K562 (cell line): ENCODE measurements around the gene BCL2L12. TPM values are rescaled to one million over a fixed set of nuclear protein-coding genes. Genes with fewer than 3 reads are reported as not detected.

ENCODE experiments used
- ATAC-seq: fragments of 200-7000 bp; cut with Tn5 transposase; 3 replicates; pipeline ENCODE4 v1.9.1; 2020; ENCODE audit warnings: moderate library complexity
- BruUV-seq: library from RNA; stranded (reverse); fragments of 400-500 nt; replicated peaks from 2 replicates; lab custom pipeline; 2021; lab: Mats Ljungman, UMichigan
- CTCF ChIA-PET: fragments of 300-600 bp; formaldehyde crosslinking; extraction: SDS; loops from one replicate; lab custom pipeline; 2021; ENCODE audit warnings: low intra/inter-chr PET ratio; lab: Yijun Ruan, JAX
- POLR2A ChIA-PET: fragments of 300-600, 350-650 bp; sonication (Branson Sonifier 250); formaldehyde crosslinking; extraction: SDS; loops from one replicate; lab custom pipeline; 2021; ENCODE audit warnings: antibody characterized with exemption, inconsistent platforms; lab: Yijun Ruan, JAX
- DNase-seq, 4 experiments: peaks; one replicate each; pipeline versions ENCODE4 v3.0.0 to v3.0.0-alpha.2; 2011 to 2018; ENCODE audit warnings: low spot score in 3 of 4, mixed read lengths in 3 of 4; ENCODE audit errors: extremely low read depth in 1 of 4
- FAIRE-seq: peaks from 2 replicates; lab custom pipeline; 2011; peaks lifted over from hg19 to GRCh38; lab: Jason Lieb, UNC
- H2AFZ ChIP-seq: 2 replicates; pipeline ENCODE4 v1.6.0; 2011; ENCODE audit warnings: low read depth, low read length, control low read depth, inconsistent platforms
- H3K27ac ChIP-seq: fragments of 200-600 bp; 3 replicates; pipeline ENCODE4 v1.8.0; 2011; ENCODE audit warnings: low read depth, mild to moderate bottlenecking, control low read depth, inconsistent platforms, low read length, moderate library complexity, mixed read lengths; ENCODE audit errors: extremely low read depth
- H3K27me3 ChIP-seq, 2 experiments: fragments of 300-600 bp in 1 of 2; 2 replicates in 1 of 2; 3 replicates in 1 of 2; pipeline versions ENCODE4 v1.6.0 to v1.8.0; 2011; ENCODE audit warnings: inconsistent platforms in 2 of 2, low read length in 2 of 2, mild to moderate bottlenecking in 1 of 2, mixed read lengths in 1 of 2, moderate library complexity in 1 of 2; ENCODE audit not compliant: control insufficient read depth in 2 of 2, insufficient read depth in 2 of 2
- H3K36me3 ChIP-seq: fragments of 300-600 bp; 3 replicates; pipeline ENCODE4 v1.8.0; 2011; ENCODE audit warnings: mild to moderate bottlenecking, low read length, inconsistent platforms; ENCODE audit not compliant: control insufficient read depth, insufficient read depth
- H3K4me1 ChIP-seq, 2 experiments: fragments of 200-600 bp in 1 of 2; replicated peaks in 1 of 2; 2 replicates in 1 of 2; 3 replicates in 1 of 2; pipeline versions ENCODE4 v1.5.1 to v1.8.0; 2011; ENCODE audit warnings: inconsistent platforms in 2 of 2, low read length in 2 of 2, mild to moderate bottlenecking in 1 of 2, mixed read lengths in 1 of 2, moderate library complexity in 1 of 2; ENCODE audit not compliant: control insufficient read depth in 2 of 2, insufficient read depth in 2 of 2
- H3K4me2 ChIP-seq: 2 replicates; pipeline ENCODE4 v1.6.1; 2011; ENCODE audit warnings: low read length, control low read depth, inconsistent platforms, mixed read lengths; ENCODE audit not compliant: insufficient read depth
- H3K4me3 ChIP-seq: fragments of 200-600 bp; sonication (generic), shearing (Covaris generic); 2 replicates; pipeline ENCODE4 v1.5.1; 2016; ENCODE audit warnings: control low read depth, inconsistent platforms
- H3K79me2 ChIP-seq: fragments of 200-600 bp; 3 replicates; pipeline ENCODE4 v1.8.0; 2011; ENCODE audit warnings: low read length, inconsistent platforms; ENCODE audit not compliant: control insufficient read depth, insufficient read depth
- H3K9ac ChIP-seq, 2 experiments: 2 replicates each; pipeline versions ENCODE4 v1.6.0 to v1.6.1; 2011; ENCODE audit warnings: low read depth in 2 of 2, low read length in 2 of 2, control low read depth in 1 of 2, inconsistent platforms in 1 of 2, mild to moderate bottlenecking in 1 of 2, mixed read lengths in 1 of 2; ENCODE audit not compliant: insufficient read depth in 1 of 2
- H3K9me1 ChIP-seq: one replicate; pipeline ENCODE4 v1.6.0; 2011; ENCODE audit warnings: inconsistent platforms, mild to moderate bottlenecking, low read length, moderate library complexity; ENCODE audit not compliant: control insufficient read depth, insufficient read depth
- H3K9me3 ChIP-seq: replicated peaks from 2 replicates; pipeline ENCODE4 v1.5.1; 2011; ENCODE audit warnings: low read depth, low read length, inconsistent platforms; ENCODE audit not compliant: control insufficient read depth, insufficient read depth
- H4K20me1 ChIP-seq: replicated peaks from 2 replicates; pipeline ENCODE4 v1.6.1; 2011; ENCODE audit warnings: low read length, inconsistent platforms, mixed read lengths; ENCODE audit not compliant: control insufficient read depth, insufficient read depth
- EGR1 ChIP-seq: fragments of 450-650 bp; conservative IDR thresholded peaks from 2 replicates; pipeline ENCODE4 v1.6.1; 2017; ENCODE audit warnings: mild to moderate bottlenecking
- FOXK1 ChIP-seq: sonication (generic); formaldehyde crosslinking; IDR thresholded peaks from 2 replicates; pipeline ENCODE4 v1.8.0; 2022; ENCODE audit warnings: missing genetic modification reagents, mild to moderate bottlenecking, borderline replicate concordance
- KDM2B ChIP-seq: fragments of 250-450 bp; sonication (Bioruptor Pico); IDR thresholded peaks from 2 replicates; pipeline ENCODE4 v1.8.0; 2021; ENCODE audit warnings: mild to moderate bottlenecking, moderate library complexity
- RB1 ChIP-seq: fragments of 450-650 bp; IDR thresholded peaks from 2 replicates; pipeline ENCODE4 v1.6.1; 2017; ENCODE audit warnings: low read depth, mild to moderate bottlenecking
- ZNF12 ChIP-seq: sonication (generic); formaldehyde crosslinking; IDR thresholded peaks from 2 replicates; pipeline ENCODE4 v1.4.0; 2020; ENCODE audit warnings: mild to moderate bottlenecking, missing genetic modification reagents
- WGBS: fragments of 100-300 bp; shearing (Covaris generic); methylation state at CpG from one replicate; pipeline ENCODE4 v1.1.6; 2016; ENCODE audit warnings: low coverage, mixed read lengths; ENCODE audit not compliant: insufficient coverage; ENCODE audit errors: missing lambda C conversion rate; 5-methylcytosine and 5-hydroxymethylcytosine counted together
- in situ Hi-C: fragments of 300-500 bp; cut with MboI; formaldehyde crosslinking; loops from 4 replicates; pipeline ENCODE4 v1.15.0; 2018; ENCODE audit warnings: inconsistent platforms, mixed read lengths
- intact Hi-C: fragments of 100-400 bp; cut with micrococcal nuclease; formaldehyde crosslinking; loops from 2 replicates; pipeline ENCODE4 v1.14.2; 2022
- polyA plus RNA-seq, 8 experiments: library from polyadenylated mRNA; depleted of rRNA in 4 of 8; stranded (reverse) in 5 of 8; unstranded in 3 of 8; fragments of >200 nt; fragmentation: Nextera tagmentation in 2 of 8; fragmentation: Illumina TruSeq in 1 of 8; extraction: Ambion mirVana in 2 of 8; extraction: Trizol in 1 of 8; gene quantifications; 2 replicates each; pipeline versions ENCODE4 v1.2.1 to v1.2.3, GENCODE V29; 2011 to 2014; ENCODE audit warnings: inconsistent platforms in 1 of 8, missing spikeins in 1 of 8
- total RNA-seq, 7 experiments: library from RNA; depleted of rRNA in 6 of 7; stranded (reverse); fragments of >200 nt in 6 of 7; fragmentation: Illumina TruSeq in 2 of 7; extraction: Trizol in 2 of 7; gene quantifications; 2 replicates each; pipeline versions ENCODE4 v1.2.1 to v1.2.3, GENCODE V29; 2011 to 2021; ENCODE audit warnings: low replicate concordance in 1 of 7
- TF ChIP-seq, protein P1 (sequence below), 2 experiments: fragments of 450-650 bp in 1 of 2; sonication (generic) in 1 of 2; formaldehyde crosslinking in 1 of 2; IDR thresholded peaks; 2 replicates each; pipeline versions ENCODE4 v1.7.1 to v1.9.0; 2016 to 2022; ENCODE audit warnings: inconsistent platforms in 1 of 2, mild to moderate bottlenecking in 1 of 2, missing genetic modification reagents in 1 of 2

Gene BCL2L12
- total and polyA plus RNA-seq, 9 of the 15 experiments (the other 6 are each of a cell fraction or from before 2014, with no cell fraction given): 7.4 to 263 (median 81.2) TPM

GRCh38 chr19:49639401-49640112 lies 26.2 kb upstream of the BCL2L12 start:
- intact Hi-C loops: loop anchor here (2.0 kb wide), 1 partner anchor 49 kb away; the partner anchor contains the start of gene PRR12
- CTCF ChIA-PET: no interaction called here
- no TSS peak for BruUV-seq

More at GRCh38 chr19:49639401-49640112, 26.2 kb upstream of the BCL2L12 start:
- 17% methylated on average over 10 of the region's 31 CpGs for WGBS
- Histone ChIP-seq H3K27me3 (no peaks in the 10 kb centered on the region), H3K27ac (peak overlapping the region; percentile 19; the same call in 1 of the 3 replicates), H2AFZ (peak overlapping the region; percentile 2; the same call in 1 of the 2 replicates), H3K4me1 (peaks cover 27 to 55% of the 10 kb centered on the region in 2 experiments), H4K20me1 (no peaks in the 10 kb centered on the region), H3K4me3 (peak overlapping the region; percentile 39), H3K36me3 (peaks cover 13% of the 10 kb centered on the region; the same call in 2 of the 3 replicates), H3K79me2 (peaks cover 34% of the 10 kb centered on the region), H3K4me2 (peak overlapping the region; percentile 62), H3K9me3 (no peaks in the 10 kb centered on the region), H3K9ac (peak overlapping the region; percentile 52 to 85; a peak in 3 of 4 replicates), H3K9me1 (no peaks in the 10 kb centered on the region)
- in situ Hi-C loops: no loop called here
- ATAC-seq (no peak), FAIRE-seq (no peak), DNase-seq (no peak)
- POLR2A ChIA-PET: interaction anchor here (0.6 to 1.5 kb wide), 12 partner anchors 8 to 151 kb away, joined by 3 to 13 read pairs (median 4); partner anchors contain the start of gene PRMT1
- TF ChIP-seq FOXK1 (CRISPR knock-in tag) (no peak), KDM2B (CRISPR knock-in tag) (no peak), RB1 (0 out of 2 replicates have a peak, but pooled peaks have one; percentile 52), ZNF12 (CRISPR knock-in tag) (0 out of 2 replicates have a peak, but pooled peaks have one; percentile 20), EGR1 (peak; percentile 75)
- TF ChIP-seq, protein P1, sequence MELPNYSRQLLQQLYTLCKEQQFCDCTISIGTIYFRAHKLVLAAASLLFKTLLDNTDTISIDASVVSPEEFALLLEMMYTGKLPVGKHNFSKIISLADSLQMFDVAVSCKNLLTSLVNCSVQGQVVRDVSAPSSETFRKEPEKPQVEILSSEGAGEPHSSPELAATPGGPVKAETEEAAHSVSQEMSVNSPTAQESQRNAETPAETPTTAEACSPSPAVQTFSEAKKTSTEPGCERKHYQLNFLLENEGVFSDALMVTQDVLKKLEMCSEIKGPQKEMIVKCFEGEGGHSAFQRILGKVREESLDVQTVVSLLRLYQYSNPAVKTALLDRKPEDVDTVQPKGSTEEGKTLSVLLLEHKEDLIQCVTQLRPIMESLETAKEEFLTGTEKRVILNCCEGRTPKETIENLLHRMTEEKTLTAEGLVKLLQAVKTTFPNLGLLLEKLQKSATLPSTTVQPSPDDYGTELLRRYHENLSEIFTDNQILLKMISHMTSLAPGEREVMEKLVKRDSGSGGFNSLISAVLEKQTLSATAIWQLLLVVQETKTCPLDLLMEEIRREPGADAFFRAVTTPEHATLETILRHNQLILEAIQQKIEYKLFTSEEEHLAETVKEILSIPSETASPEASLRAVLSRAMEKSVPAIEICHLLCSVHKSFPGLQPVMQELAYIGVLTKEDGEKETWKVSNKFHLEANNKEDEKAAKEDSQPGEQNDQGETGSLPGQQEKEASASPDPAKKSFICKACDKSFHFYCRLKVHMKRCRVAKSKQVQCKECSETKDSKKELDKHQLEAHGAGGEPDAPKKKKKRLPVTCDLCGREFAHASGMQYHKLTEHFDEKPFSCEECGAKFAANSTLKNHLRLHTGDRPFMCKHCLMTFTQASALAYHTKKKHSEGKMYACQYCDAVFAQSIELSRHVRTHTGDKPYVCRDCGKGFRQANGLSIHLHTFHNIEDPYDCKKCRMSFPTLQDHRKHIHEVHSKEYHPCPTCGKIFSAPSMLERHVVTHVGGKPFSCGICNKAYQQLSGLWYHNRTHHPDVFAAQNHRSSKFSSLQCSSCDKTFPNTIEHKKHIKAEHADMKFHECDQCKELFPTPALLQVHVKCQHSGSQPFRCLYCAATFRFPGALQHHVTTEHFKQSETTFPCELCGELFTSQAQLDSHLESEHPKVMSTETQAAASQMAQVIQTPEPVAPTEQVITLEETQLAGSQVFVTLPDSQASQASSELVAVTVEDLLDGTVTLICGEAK (IDR thresholded peaks at IDR 0.05): 0 out of 2 replicates have a peak, but pooled peaks have one; percentile 18
- TF ChIP-seq, protein P1 (CRISPR knock-in tag; IDR thresholded peaks at IDR 0.05): no peak
